Panc1 (cell line): ENCODE measurements around the gene SYT8. TPM values are rescaled to one million over a fixed set of nuclear protein-coding genes. Genes with fewer than 3 reads are reported as not detected.
A peak's percentile ranks its signal among the peaks of the same experiment; 100 is the strongest.

Experiments
- ATAC-seq: fragments of 200-7000 bp; cut with Tn5 transposase; 2 replicates; pipeline ENCODE4 v1.9.1; 2020; ENCODE audit warnings: mild to moderate bottlenecking, moderate library complexity
- BruUV-seq: library from RNA; stranded (reverse); fragments of 400-500 nt; replicated peaks from 2 replicates; lab custom pipeline; 2021; lab: Mats Ljungman, UMichigan
- CTCF ChIA-PET: fragments of 300-600 bp; sonication (Branson Sonifier 250); formaldehyde crosslinking; loops from one replicate; lab custom pipeline; 2022; ENCODE audit warnings: antibody characterized with exemption; lab: Charles Lee
- POLR2A ChIA-PET: fragments of 300-600 bp; sonication (Branson Sonifier 250); formaldehyde crosslinking; loops from one replicate; lab custom pipeline; 2022; ENCODE audit warnings: antibody characterized with exemption; lab: Charles Lee
- DNase-seq: peaks from one replicate; pipeline ENCODE4 v3.0.0-alpha.2; 2010; ENCODE audit warnings: low read depth, low spot score
- H3K27ac ChIP-seq: 2 replicates; pipeline ENCODE4 v1.5.1; 2011; ENCODE audit warnings: mild to moderate bottlenecking, low read length, inconsistent platforms
- H3K27me3 ChIP-seq: fragments of 200-500 bp; sonication (Bioruptor generic); 2 replicates; pipeline ENCODE4 v1.6.0; 2014; ENCODE audit warnings: low read length, inconsistent platforms; ENCODE audit not compliant: control insufficient read depth, insufficient read depth
- H3K36me3 ChIP-seq: fragments of 200-500 bp; sonication (Bioruptor generic); 2 replicates; pipeline ENCODE4 v1.5.1; 2014; ENCODE audit warnings: inconsistent platforms, mild to moderate bottlenecking, low read length, moderate library complexity; ENCODE audit not compliant: control insufficient read depth, insufficient read depth
- H3K4me1 ChIP-seq: 2 replicates; pipeline ENCODE4 v1.5.1; 2011; ENCODE audit warnings: inconsistent platforms, mild to moderate bottlenecking, low read length, moderate library complexity; ENCODE audit not compliant: control insufficient read depth, insufficient read depth
- H3K4me3 ChIP-seq, 2 experiments: 2 replicates each; pipeline ENCODE4 v1.5.1; 2011 to 2012; ENCODE audit warnings: low read depth in 2 of 2, low read length in 2 of 2, mild to moderate bottlenecking in 2 of 2, inconsistent platforms in 1 of 2, moderate library complexity in 1 of 2
- H3K9me3 ChIP-seq: fragments of 200-500 bp; sonication (Bioruptor generic); 2 replicates; pipeline ENCODE4 v1.5.1; 2014; ENCODE audit warnings: low read depth, mild to moderate bottlenecking, inconsistent platforms, low read length, moderate library complexity; ENCODE audit not compliant: control insufficient read depth, insufficient read depth
- CTCF ChIP-seq: fragments of 450-650 bp; IDR thresholded peaks from 2 replicates; pipeline ENCODE4 v1.5.1; 2017; ENCODE audit warnings: mild to moderate bottlenecking
- POLR2AphosphoS5 ChIP-seq: IDR thresholded peaks from 2 replicates; pipeline ENCODE4 v1.6.1; 2012; ENCODE audit warnings: mild to moderate bottlenecking, low read depth, low read length, moderate library complexity
- REST ChIP-seq, 2 experiments: IDR thresholded peaks; 2 replicates each; pipeline ENCODE4 v1.6.1; 2011 to 2012; ENCODE audit warnings: low read depth in 2 of 2, control low read depth in 1 of 2, low read length in 1 of 2, mild to moderate bottlenecking in 1 of 2, moderate library complexity in 1 of 2; ENCODE audit not compliant: insufficient read depth in 1 of 2
- SIN3A ChIP-seq: IDR thresholded peaks from 2 replicates; pipeline ENCODE4 v1.6.1; 2012; ENCODE audit warnings: low read depth, mild to moderate bottlenecking, low read length, moderate library complexity, borderline replicate concordance; ENCODE audit not compliant: insufficient read depth
- TCF7L2 ChIP-seq: IDR thresholded peaks from 2 replicates; pipeline ENCODE4 v1.6.1; 2011; ENCODE audit warnings: mild to moderate bottlenecking, low read depth, low read length, inconsistent platforms
- in situ Hi-C: cut with HindIII; loops from 2 replicates; pipeline ENCODE4 v1.10.0; 2016; ENCODE audit warnings: low sequenced_read_pairs, low pct_unique_long_range_greater_than_20kb
- intact Hi-C: fragments of 100-400 bp; cut with micrococcal nuclease; formaldehyde crosslinking; loops from one replicate; pipeline ENCODE4 v1.10.0; 2022; ENCODE audit not compliant: unreplicated experiment
- total RNA-seq: library from RNA; stranded (reverse); gene quantifications from one replicate; pipeline ENCODE4 v1.2.1, GENCODE V29; 2021; ENCODE audit not compliant: unreplicated experiment

SYT8 gene
- total RNA-seq, 1 experiment from 2014 or later, result 3.5 TPM

GRCh38 chr11:1827095-1827813 is 7.5 kb upstream of the SYT8 start:
- no TSS peak for BruUV-seq
- ATAC-seq (peak; percentile 72), DNase-seq (no peak)
- TF ChIP-seq POLR2AphosphoS5, result peak; percentile 93
- no peak for TF ChIP-seq CTCF
- peak in 1 of 2 experiments; percentile 60; a peak in 1 of 4 replicates for TF ChIP-seq REST (IDR thresholded peaks at IDR 0.05; ENCODE audit: insufficient read depth in 1 of 2, low read depth in 2 of 2, low read length in 1 of 2)
- TF ChIP-seq TCF7L2, result peak; percentile 60; the same call in 1 of the 2 replicates
- TF ChIP-seq SIN3A, result no peak
- peaks cover 77% of the 10 kb centered on the region for H3K4me1 ChIP-seq
- H3K27me3 ChIP-seq, result no peaks in the 10 kb centered on the region
- no peak overlapping the region for H3K4me3 ChIP-seq
- H3K9me3 ChIP-seq, result no peaks in the 10 kb centered on the region
- in situ Hi-C loops (no loop called here), intact Hi-C loops (loop anchor here (5.0 to 10.0 kb wide), 2 partner anchors 175 to 282 kb away; no protein-coding TSS in a partner anchor)
- ChIA-PET CTCF (interaction anchor here (0.5 to 1.9 kb wide), 3 partner anchors 61 to 136 kb away, joined by 3 to 9 read pairs (median 5); no protein-coding TSS in a partner anchor), POLR2A (interaction anchor here (0.7 kb wide), 1 partner anchor 95 kb away, joined by 3 read pairs; no protein-coding TSS in a partner anchor)
- H3K27ac ChIP-seq, result peak overlapping the region; percentile 99
- no peaks in the 10 kb centered on the region for H3K36me3 ChIP-seq

GRCh38 chr11:1827931-1828330 is 6.9 kb upstream of the SYT8 start:
- TF ChIP-seq TCF7L2, result 0 out of 2 replicates have a peak, but pooled peaks have one; percentile 2
- TF ChIP-seq SIN3A, result no peak
- TF ChIP-seq CTCF, result no peak
- TF ChIP-seq REST (IDR thresholded peaks at IDR 0.05; ENCODE audit: insufficient read depth in 1 of 2, low read depth in 2 of 2, low read length in 1 of 2), result no peak
- no peak for TF ChIP-seq POLR2AphosphoS5
- no TSS peak for BruUV-seq
- POLR2A ChIA-PET, result interaction anchor here (0.6 kb wide), 2 partner anchors 12 to 42 kb away, joined by 3 read pairs; no protein-coding TSS in a partner anchor
- H3K9me3 ChIP-seq, result no peaks in the 10 kb centered on the region
- H3K4me3 ChIP-seq, result no peak overlapping the region
- ATAC-seq (no peak), DNase-seq (no peak)
- peaks cover 84% of the 10 kb centered on the region for H3K4me1 ChIP-seq
- intact Hi-C loops, result loop anchor here (2.0 to 10.0 kb wide), 3 partner anchors 135 to 283 kb away; no protein-coding TSS in a partner anchor
- no peaks in the 10 kb centered on the region for H3K27me3 ChIP-seq
- peak overlapping the region; percentile 99 for H3K27ac ChIP-seq
- CTCF ChIA-PET, result interaction anchor here (1.0 to 7.7 kb wide), 2 partner anchors 72 to 135 kb away, joined by 6 to 168 read pairs; no protein-coding TSS in a partner anchor
- H3K36me3 ChIP-seq, result no peaks in the 10 kb centered on the region
- in situ Hi-C loops, result no loop called here
